SIG-M5 (cell line): ENCODE data around the gene TMEM178B.

ENCODE experiments used
- DNase-seq: peaks from one replicate; lab custom pipeline; 2025; lab: John Stamatoyannopoulos, UW

Gene TMEM178B

DNA sequence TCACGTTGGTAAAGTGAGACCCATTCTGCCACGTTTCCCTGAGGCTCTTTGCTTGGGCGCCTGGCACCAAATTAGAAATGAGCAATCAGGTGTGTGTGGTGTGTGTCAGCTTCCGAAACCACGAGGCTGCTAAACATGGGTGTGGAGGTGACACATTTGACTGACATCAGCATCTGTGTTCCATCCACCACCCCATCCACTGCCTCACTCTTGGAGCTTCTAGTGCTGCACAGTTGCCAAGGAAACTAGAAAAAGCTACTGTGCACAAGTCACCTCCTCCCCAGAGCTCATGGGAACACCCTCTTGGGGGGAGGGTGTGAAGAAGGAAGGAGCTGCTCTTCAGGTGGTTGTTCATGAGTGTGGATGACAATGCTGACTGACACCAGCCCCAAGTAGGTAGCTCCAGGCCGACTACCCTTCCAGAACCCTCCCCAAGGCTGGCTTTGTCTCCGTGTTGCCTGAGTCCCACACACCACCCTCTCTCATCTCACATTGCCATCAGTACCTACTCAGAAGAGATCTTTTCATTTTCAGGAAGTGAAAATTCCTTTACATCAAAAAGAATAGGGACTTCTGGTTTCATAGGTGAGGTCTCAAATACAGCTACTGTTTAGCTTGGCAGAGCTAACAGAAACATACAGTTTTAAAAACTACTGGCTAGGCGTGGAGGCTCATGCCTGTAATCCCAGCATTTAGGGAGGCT, 152.2 kb downstream of the TMEM178B start:
- no peak for DNase-seq

DNA sequence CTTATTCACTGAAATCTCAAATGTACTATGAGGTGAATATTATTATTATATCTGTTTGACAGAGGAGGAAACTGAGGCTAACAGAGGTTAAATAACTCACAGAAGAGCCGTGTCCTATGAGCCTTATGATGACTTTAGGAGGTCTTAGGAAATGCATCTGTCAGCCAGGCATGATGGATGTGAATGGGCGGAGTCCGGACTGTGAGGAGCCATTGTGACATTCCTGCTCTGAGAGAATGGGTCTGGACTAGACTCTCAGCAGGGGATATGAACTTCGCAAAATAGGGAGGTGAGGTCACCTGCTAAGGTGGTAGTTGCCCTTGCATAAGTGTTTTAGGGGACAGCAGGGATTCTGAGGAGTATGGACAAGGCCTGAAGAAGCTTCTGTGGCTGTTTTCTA, 153.6 kb downstream of the TMEM178B start:
- DNase-seq: no peak

DNA sequence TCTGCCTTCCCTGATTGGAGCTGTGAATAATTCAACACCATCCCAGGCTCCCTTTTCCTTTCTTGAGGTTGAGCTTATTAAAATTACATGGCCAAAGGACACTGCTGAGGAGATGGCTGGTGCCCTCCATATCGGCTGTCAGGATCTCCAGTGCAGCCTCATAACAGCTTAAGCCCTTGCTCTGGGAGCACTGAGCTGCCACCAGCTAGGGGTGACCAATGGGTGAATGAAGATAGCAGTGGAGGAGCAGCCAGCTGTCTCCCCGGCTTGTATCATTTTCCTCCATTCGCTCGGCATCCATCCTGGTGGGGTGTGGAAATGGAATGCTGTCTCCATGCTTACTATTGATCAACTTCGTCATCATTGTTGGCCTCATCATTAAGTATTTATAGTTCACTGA, 154.6 kb downstream of the TMEM178B start:
- DNase-seq: no peak

DNA sequence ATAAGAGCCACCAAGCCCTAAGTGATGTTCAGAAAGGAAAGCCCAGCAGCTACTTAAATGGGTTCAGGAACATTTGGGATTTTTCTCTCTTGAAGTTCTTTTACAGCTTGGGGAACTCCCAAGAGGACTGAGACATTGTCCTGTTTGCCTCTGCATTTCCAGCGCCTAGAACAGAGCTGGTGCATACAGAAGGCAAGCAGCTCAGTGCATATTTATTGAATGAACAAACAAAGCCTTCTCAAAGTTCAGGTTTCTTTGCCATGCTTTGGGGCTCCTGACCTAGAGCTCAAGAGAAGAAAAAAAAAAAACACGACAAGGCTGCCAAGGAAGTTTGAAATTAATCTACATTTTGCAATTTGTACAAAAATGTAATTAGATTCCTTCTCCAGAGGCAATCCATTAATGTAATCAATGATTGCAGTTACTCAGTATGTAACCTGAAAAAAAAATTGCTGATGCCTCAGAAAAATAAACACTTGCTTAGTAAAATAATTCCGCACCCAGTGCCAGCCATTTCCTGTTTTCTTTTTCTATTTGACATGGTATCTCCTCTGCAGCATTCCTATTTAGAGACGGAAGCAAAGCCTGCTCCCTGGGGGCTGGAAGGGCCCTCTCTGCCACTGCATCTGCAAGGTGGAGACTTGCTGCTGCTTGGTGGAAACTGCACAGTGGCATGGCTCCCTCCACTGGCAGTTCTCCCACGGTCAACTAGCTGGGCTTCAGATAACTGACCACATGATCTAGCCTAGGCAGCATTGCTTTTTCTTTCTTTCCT, 157.3 kb downstream of the TMEM178B start:
- no peak for DNase-seq

DNA sequence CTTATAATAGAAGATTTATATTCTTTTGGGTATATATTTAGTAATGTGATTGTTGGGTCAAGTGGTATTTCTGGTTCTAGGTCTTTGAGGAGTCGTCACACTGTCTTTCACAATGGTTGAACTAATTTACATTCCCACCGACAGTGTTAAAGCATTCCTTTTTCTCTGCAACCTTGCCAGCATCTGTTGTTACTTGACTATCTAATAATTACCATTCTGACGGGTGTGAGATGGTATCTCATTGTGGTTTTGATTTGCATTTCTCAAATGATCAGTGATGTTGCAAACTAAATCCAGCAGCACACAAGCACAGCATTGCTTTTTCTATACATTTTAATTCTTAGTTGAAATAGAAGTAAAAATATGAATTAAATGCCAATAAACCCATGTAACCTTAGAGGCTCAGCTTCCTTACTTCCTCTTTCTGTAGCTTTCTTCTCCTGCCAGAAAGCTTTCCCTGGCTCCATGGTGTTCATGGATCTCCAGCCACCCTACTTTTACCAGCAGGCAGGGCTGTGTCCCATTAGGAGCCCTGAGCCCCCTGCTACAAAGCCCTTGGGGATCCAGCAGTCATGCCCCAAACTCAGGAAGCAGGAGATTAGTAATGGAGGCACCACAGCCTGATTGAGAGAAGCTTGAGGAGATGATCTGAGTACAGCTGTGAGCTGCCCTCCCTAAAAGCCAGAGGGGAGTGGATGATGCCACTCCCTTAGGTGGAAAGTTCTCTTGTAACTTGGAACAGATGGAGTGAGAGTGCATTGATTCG, 158.6 kb downstream of the TMEM178B start:
- no peak for DNase-seq

DNA sequence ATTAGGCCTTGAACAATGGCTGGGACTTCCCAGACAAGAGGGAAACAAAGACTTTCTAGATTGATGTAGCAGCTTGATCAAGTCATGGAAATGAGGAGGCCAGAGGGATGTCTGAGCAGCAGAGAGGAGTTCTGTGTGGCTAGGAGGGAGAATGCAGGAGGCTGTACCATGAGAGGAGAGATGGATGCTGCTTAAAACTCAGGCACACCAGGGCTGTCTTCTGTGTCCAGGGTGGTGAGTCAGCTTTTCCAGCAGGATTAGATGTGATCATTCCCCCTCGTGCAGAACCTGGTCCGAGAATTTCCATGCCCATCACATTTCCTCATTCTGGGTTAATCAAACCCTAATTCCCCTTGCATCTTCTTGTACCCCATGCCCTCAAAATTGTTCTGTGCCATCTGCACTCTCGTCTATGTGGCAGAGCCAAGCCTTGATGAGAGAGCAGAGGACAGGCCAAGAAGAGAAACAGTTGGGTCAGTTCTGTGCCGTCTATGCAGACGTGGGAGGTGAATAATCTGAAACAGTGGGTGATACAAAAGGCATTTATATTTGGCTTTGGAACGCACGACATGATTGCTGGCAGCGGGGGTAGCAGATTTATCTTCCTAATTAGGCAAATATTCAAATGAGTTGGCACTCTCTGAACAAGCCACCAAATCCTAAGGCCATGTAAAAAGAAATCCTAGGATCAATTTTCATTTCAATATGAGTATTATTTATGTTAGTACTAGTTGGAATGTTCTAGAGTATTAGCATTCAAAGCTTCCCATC, 160.7 kb downstream of the TMEM178B start:
- no peak for DNase-seq

DNA sequence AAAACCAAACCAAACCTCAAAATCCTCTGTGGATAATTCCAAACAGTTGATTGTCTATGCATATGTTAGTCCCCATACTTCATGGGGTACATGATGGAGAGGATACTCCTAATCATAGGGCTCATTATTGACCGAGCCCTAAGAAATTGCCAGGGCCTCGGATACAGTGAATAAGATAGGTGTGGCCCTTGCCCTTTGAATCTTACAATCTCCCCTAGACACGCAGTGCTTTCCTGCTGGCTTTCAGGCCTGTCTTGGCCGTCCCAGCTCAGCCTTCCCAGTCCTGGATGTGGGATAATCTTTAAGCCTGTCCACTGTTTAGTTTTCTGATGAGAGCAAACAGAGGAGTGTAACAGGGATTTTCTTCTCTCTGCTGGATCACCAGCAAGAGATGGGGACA, 161.8 kb downstream of the TMEM178B start:
- no peak for DNase-seq

DNA sequence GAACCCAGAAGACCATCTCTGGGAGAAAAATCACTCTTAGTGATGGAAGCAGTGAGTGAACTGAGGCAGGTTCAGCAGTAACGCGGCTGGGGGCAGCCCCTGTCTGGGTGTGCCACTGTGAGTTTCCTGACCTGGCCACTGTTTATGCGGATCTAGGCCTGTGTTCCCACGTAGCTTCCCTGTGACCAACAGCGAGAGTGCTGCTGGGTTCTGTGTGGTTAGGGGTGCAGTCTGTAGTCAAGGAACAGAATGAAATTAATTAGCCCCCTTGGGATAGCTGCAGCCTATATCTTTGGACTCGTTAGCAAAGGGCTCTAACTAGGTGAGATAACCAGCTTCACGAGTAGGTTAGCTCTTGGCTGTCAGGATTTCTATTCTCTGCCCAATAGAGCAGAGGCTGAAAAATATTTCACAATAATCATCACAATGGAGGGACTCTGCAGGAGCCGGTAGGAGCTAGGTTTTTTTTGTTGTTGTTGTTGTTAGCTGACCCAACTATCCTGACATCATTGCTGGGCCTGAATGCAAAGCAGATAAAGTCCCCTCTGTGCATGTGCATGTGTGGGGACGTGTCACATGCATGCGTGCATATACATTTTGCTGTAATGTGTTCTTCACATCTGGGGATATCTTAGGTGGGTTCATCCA, 164.9 kb downstream of the TMEM178B start:
- no peak for DNase-seq

DNA sequence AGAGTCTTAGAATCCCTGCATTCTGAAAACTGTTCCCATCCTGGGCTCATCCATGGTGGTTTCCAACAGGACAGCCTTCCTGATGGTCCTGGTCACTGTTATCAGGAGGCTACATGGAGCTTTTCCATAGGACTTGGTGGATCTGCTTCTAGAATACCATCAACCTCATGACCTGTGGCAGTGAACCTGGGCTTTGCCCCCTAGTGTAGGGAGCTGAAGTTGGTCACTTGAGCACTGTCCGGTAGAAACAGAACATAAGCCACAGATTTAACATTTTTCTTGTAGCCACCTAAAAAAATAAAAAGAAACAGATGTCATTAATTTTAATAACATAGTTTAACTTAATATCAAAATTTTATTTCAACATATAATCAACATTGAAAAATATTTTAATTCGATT, 165.8 kb downstream of the TMEM178B start:
- no peak for DNase-seq

DNA sequence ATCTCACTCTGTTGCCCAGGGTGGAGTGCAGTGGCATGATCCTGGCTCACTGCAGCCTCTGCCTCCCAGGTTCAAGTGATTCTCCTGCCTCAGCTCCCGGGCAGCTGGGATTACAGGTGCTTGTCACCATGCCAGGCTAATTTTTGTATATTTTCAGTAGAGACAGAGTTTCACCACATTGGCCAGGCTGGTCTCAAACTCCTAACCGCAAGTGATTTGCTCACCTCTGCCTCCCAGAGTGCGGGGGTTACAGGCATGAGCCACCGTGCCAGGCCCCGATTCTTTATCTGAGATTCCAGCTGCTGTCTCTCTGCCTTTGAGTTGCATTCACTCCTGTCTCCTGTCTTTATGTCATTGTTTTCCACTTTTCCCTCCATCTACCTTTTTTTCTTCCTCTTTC, 168.7 kb downstream of the TMEM178B start:
- no peak for DNase-seq

DNA sequence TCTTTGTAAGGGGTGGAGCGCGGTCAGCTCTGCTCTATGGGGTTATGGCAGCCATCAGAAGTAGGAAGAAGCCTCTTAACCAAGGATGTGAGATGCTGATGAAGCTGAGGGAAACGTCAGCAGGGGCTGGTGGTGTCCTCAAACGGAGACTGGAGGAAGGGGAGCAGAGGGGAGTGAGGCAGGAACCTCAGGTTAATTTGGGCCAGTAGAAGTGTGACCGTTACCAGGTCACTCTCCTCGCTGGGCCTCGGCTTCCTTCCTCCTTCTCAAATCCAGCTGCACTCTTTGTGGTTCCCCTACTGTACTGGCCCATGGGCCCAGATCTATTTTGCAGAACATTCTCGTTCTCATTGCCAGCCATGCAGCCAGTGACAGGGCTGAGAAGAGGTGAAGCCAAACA, 169.5 kb downstream of the TMEM178B start:
- DNase-seq: no peak

DNA sequence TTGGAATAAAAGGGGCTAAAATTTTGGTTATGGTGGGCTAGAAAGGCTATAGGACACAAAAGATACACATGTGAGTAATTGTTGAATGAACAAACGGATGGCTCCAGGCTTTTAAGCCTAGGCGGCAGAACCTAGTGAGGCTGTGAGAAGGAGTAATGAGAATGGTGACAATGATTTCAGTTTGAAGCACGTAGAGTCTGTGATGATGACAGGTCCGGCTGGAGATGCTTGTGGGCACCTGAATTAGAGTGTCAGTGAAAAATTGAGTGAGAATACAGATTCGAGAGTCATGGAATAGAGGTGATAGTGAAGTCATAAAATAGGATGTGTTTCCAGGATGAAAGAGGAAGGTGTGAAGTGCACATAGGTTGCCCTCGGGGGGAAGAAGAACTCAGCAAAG, 170.6 kb downstream of the TMEM178B start:
- DNase-seq: no peak

DNA sequence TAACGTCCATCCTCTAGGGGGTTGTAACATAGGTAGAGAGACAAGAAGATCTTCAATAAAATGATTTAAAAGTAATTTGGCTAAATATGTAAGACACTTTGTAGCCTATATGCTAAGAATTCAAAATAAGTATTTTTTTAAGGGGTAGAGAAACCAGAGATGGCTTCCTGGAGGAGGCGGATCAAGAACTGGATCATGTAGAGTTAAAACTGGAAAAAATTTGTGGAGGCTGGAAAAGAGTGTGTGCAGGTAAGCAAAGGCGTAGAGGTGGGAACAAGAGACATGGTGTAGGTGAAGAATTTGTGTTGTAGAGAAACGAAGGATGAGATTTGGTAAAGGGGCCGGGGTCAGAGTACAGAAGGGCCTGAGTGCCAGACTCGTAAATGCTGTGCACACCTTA, 172.6 kb downstream of the TMEM178B start:
- DNase-seq: no peak

DNA sequence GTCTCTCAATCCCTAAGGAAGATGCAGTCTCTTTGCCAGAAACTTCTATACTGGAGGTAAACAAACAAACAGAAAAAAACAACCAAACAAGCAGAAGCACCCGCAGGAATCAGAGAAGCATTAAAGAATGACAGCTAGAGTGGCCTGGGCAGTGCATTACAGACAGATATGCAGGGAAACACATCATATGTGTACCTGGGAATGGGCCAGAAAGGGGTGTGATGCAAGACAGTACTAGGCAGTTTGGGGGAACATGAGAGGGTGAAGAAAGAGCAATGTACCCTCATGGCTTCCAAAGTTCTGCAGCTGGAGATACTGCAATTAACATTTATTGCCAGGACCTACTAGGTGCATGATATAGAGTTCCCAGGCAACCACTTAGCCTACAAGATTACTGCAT, 177.3 kb downstream of the TMEM178B start:
- DNase-seq: no peak

DNA sequence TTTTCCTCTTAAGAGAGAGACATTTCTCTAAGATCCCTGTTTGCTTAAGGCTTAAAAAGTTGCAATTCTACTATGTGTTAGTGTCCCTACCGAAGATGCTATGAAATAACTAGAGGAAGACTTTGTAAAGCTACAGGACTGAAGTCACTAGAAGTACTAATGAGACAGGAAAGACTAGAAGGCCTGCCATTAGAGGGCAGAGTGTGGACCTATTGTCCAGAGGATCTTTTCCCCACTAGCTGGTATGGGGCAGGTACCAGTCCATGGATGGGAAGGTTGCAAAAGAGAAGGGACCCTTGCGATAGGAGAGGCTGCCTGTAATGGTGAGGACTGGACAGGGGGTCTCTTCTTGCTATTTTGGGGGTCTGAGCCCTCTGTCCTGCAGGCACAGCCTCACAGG, 178.1 kb downstream of the TMEM178B start:
- no peak for DNase-seq

DNA sequence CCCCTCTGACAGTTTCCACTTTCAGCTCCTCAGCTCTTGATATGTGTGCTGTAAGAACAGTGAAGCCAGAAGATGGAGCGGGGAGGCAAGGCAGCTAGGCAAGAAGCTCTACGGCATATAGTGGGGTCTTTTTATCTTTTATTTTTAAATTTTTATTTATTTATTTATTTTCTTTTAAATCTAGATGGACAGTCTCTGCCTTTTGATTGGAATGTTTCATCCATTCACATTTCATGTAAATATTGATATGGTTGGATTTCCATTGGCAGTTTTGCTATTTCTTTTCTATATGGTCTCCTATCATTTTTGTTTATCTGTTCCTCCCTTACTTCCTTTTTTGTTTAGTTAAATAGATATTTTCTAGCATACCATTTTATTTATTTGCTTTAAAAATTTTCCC, 183.7 kb downstream of the TMEM178B start:
- DNase-seq: no peak

DNA sequence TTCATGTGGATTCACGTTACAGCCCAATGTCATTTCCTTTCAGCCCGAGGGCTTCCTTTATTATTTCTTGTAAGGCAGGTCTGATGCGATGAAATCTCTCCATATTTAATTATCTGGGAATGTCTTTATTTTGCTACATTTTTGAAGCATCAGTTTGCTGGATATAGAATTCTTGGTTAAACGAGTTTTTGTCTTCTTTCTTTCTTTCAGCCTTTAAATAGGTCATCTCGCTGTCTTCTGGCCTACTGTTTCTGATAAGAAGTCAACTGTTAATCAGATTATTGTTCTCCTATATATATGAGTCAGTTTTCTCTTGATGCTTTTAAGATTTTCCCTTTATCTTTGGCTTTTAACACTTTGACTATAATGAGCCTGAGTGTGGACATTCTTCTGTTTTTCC, 184.7 kb downstream of the TMEM178B start:
- DNase-seq: no peak

DNA sequence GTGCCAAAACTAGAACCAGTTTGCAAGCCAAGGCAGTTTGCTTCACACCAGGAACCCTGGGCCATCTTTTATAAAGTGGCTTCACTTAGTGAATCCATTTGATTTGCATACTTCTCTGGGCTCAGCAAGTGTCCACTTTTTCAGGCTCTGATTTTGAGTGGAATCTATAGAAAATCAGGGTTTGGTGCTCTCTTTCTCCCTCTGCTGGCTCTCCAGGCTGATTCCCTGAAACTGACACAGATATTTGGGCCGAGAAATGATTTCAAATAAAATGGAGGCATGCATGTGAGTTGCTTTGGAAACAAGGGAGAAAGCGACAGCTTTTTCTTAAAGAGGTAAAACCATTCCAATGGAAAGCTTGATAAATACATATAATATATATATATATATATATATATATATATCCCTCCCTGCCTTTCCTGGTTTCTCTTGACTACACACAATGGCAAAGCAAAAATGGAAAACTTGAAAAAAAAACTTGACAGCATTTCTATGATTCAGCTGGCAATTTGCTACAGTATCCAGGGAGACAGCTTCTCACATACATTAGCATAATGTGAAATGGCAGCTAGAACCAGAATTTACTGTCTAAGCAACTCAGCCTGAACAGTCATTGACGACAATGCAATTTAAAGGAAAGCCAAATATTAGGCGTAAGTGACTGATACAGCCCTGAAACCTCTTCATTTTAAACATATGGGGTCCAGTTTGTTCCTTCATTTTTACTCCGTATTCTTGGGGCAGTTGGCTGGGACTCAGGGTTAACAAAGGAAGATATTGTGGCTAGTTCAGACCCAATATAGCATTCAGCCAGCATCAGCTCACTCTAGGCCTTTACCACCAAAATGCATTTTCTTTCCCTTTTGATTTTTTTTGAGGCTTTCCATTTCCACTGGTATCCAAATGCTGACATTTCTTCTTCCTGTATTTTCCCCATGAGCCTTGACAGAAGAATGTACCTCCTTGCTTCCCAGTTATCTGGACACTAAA, 188.5 kb downstream of the TMEM178B start:
- no peak for DNase-seq

DNA sequence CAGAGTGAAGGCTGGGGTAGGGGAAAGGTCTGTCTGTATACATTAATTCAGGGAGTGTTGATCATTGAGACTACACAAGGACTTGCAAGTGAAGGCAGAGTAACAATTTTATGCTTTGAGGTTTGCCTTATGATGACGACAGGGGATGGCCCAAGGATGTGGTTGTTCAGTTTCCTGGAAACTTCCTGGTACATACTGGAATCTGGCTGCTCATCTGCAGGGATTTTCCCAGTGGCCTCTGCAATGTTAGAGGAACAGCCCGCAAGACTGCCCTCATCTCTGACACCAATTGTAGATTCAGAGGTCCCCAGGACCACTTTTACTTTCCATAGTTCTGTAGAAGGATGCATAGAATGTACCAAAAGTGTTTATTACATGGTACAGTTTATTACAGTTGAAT, 189.6 kb downstream of the TMEM178B start:
- DNase-seq: no peak

DNA sequence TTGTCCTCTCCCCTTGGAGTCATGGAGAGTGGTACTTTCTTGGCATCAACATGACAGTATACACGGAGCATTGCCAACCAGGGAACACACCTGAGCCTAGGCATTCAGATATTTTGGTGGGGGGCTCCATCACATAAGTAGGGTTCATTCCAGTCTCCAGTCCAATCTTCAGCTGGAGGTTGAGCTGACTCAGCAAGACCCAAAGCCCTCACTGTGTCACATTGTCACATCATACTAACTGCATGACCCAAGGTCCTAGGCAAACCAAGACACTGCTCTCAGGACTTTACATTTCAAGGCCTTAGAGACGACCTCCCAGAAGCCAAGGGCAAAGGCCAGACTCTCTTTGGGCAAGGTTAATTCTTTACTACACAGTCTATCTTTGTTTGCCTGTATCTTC, 190.1 kb downstream of the TMEM178B start:
- no peak for DNase-seq

DNA sequence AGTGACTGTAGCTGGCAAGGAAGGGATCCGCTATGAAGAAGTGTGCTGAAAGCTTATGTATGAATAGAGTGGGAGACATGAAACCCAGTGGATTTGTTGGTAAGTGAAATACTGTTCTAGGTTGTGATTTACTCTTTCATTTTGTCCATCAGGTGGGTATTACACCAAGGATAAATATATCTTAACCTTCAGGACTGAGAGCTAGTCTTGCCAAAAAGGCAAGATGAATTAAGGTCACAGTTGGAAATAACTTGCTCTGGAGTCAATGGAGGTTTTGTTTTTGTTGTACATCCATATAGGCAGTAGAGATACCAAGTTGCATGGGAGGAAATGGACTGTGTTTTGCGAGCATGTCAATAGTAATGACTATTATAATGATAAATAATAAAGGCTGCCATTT, 190.6 kb downstream of the TMEM178B start:
- DNase-seq: no peak
